Neuronal stem cell (in vitro differentiated cells): Measurements from ENCODE around the gene USP44.

Source experiments
- DNase-seq: peaks from one replicate; pipeline ENCODE4 v3.0.0-alpha.2; 2013; ENCODE audit warnings: low spot score
- H2AFZ ChIP-seq: one replicate; pipeline ENCODE4 v1.6.1; 2013; ENCODE audit warnings: mild to moderate bottlenecking, low read length, inconsistent platforms
- H2AK5ac ChIP-seq: 2 replicates; pipeline ENCODE4 v1.6.1; 2013; ENCODE audit warnings: low read depth, mild to moderate bottlenecking, inconsistent platforms, low read length, moderate library complexity, mixed read lengths
- H2BK120ac ChIP-seq: 2 replicates; pipeline ENCODE4 v1.6.1; 2013; ENCODE audit warnings: low read depth, mild to moderate bottlenecking, inconsistent platforms, low read length, moderate library complexity, mixed read lengths
- H2BK12ac ChIP-seq: one replicate; pipeline ENCODE4 v1.6.1; 2013; ENCODE audit warnings: low read length, inconsistent platforms
- H2BK15ac ChIP-seq: 2 replicates; pipeline ENCODE4 v1.6.1; 2013; ENCODE audit warnings: mild to moderate bottlenecking, low read length, inconsistent platforms, mixed read lengths
- H2BK5ac ChIP-seq: one replicate; pipeline ENCODE4 v1.6.1; 2013; ENCODE audit warnings: inconsistent platforms, mild to moderate bottlenecking, low read length, moderate library complexity
- H3K14ac ChIP-seq: one replicate; pipeline ENCODE4 v1.6.1; 2013; ENCODE audit warnings: low read length, inconsistent platforms
- H3K18ac ChIP-seq: 2 replicates; pipeline ENCODE4 v1.6.1; 2013; ENCODE audit warnings: low read length, inconsistent platforms
- H3K23ac ChIP-seq: 2 replicates; pipeline ENCODE4 v1.6.1; 2013; ENCODE audit warnings: low read depth, mild to moderate bottlenecking, mixed read lengths, low read length, inconsistent platforms; ENCODE audit not compliant: poor library complexity
- H3K27ac ChIP-seq: replicated peaks from 3 replicates; pipeline ENCODE4 v1.5.1; 2013; ENCODE audit warnings: low read length, inconsistent platforms
- H3K27me3 ChIP-seq, 3 experiments: 2 replicates each; pipeline ENCODE4 v1.6.1; 2013; ENCODE audit warnings: low read length in 3 of 3, mild to moderate bottlenecking in 2 of 3, inconsistent platforms in 1 of 3, low read depth in 1 of 3, mixed read lengths in 1 of 3, moderate library complexity in 1 of 3; ENCODE audit not compliant: control insufficient read depth in 3 of 3, insufficient read depth in 3 of 3
- H3K36me3 ChIP-seq, 2 donors: replicated peaks in 1 of 2; 2 replicates each; pipeline ENCODE4 v1.6.1; 2013; ENCODE audit warnings: low read length in 2 of 2; ENCODE audit not compliant: control insufficient read depth in 2 of 2, insufficient read depth in 2 of 2
- H3K4ac ChIP-seq: 2 replicates; pipeline ENCODE4 v1.6.1; 2013; ENCODE audit warnings: inconsistent platforms, mild to moderate bottlenecking, low read length, moderate library complexity
- H3K4me1 ChIP-seq, 2 donors: 1 replicate in 1 of 2; 2 replicates in 1 of 2; pipeline ENCODE4 v1.6.1; 2013; ENCODE audit warnings: low read length in 2 of 2, low read depth in 1 of 2; ENCODE audit not compliant: control insufficient read depth in 2 of 2, insufficient read depth in 1 of 2
- H3K4me2 ChIP-seq: one replicate; pipeline ENCODE4 v1.6.1; 2013; ENCODE audit warnings: mild to moderate bottlenecking, low read length, inconsistent platforms; ENCODE audit not compliant: insufficient read depth, poor library complexity, severe bottlenecking
- H3K4me3 ChIP-seq, 2 donors: 2 replicates each; pipeline ENCODE4 v1.5.1; 2013; ENCODE audit warnings: low read length in 2 of 2, mild to moderate bottlenecking in 2 of 2, inconsistent platforms in 1 of 2, moderate library complexity in 1 of 2
- H3K79me1 ChIP-seq: one replicate; pipeline ENCODE4 v1.6.1; 2013; ENCODE audit warnings: low read depth, mild to moderate bottlenecking, inconsistent platforms, low read length, moderate library complexity
- H3K9ac ChIP-seq: one replicate; pipeline ENCODE4 v1.6.1; 2013; ENCODE audit warnings: mild to moderate bottlenecking, low read depth, low read length, inconsistent platforms; ENCODE audit not compliant: poor library complexity
- H3K9me3 ChIP-seq, 2 donors: replicated peaks in 1 of 2; 2 replicates each; pipeline versions ENCODE3 to v1.6.1; 2013; ENCODE audit warnings: low read length in 2 of 2, mild to moderate bottlenecking in 2 of 2, inconsistent platforms in 1 of 2, low read depth in 1 of 2, mixed read lengths in 1 of 2, moderate library complexity in 1 of 2; ENCODE audit not compliant: control insufficient read depth in 2 of 2, insufficient read depth in 1 of 2
- H4K8ac ChIP-seq: one replicate; pipeline ENCODE4 v1.6.1; 2013; ENCODE audit warnings: low read depth, mild to moderate bottlenecking, inconsistent platforms, low read length, moderate library complexity
- H4K91ac ChIP-seq: one replicate; pipeline ENCODE4 v1.6.1; 2013; ENCODE audit warnings: low read length, low read depth, mild to moderate bottlenecking, inconsistent platforms; ENCODE audit not compliant: poor library complexity
- WGBS, 2 donors: extraction: QIAGEN DNeasy Blood & Tissue Kit; methylation state at CpG; one replicate each; pipeline ENCODE4 v1.1.7; 2013; ENCODE audit warnings: missing lambda C conversion rate in 2 of 2, mixed read lengths in 1 of 2; ENCODE audit not compliant: insufficient read length in 2 of 2, insufficient replicate concordance in 1 of 2; ENCODE audit errors: extremely low coverage in 2 of 2; 5-methylcytosine and 5-hydroxymethylcytosine counted together

The USP44 gene

GRCh38 chr12:95545731-95546490 lies 5.4 kb downstream of the USP44 start:
- Histone ChIP-seq H3K27me3 (peaks cover 0 to 59% (median 0%) of the 10 kb centered on the region in 3 experiments), H4K8ac (no peak overlapping the region), H3K79me1 (peaks cover 4% of the 10 kb centered on the region), H2BK15ac (no peak overlapping the region), H3K36me3 (no peaks in the 10 kb centered on the region), H2AFZ (no peak overlapping the region), H3K23ac (no peak overlapping the region), H3K9ac (no peak overlapping the region), H3K14ac (no peak overlapping the region), H3K4me3 (no peak overlapping the region), H3K4ac (no peak overlapping the region), H3K27ac (peak overlapping the region; percentile 83), H2BK12ac (no peak overlapping the region), H3K9me3 (peaks cover 0 to 12% of the 10 kb centered on the region in 2 donors), H3K4me1 (peaks cover 0 to 10% of the 10 kb centered on the region in 2 donors), H3K4me2 (peak overlapping the region; percentile 62), H4K91ac (no peak overlapping the region), H3K18ac (no peak overlapping the region), H2BK5ac (no peak overlapping the region), H2AK5ac (no peak overlapping the region), H2BK120ac (no peak overlapping the region)
- WGBS, 2 donors: no CpG with 5 or more reads among the region's 8 CpGs
- peak; percentile 48 for DNase-seq

GRCh38 chr12:95545303-95545702 lies 6.0 kb downstream of the USP44 start:
- no peak overlapping the region for H3K9ac ChIP-seq
- H2AK5ac ChIP-seq: no peak overlapping the region
- H2BK5ac ChIP-seq: no peak overlapping the region
- no peak overlapping the region for H3K4me3 ChIP-seq
- peaks cover 0 to 10% of the 10 kb centered on the region in 2 donors for H3K4me1 ChIP-seq
- no peak overlapping the region for H4K91ac ChIP-seq
- H3K27ac ChIP-seq: peak overlapping the region; percentile 83
- WGBS, 2 donors: no CpG with 5 or more reads among the region's 4 CpGs
- H3K27me3 ChIP-seq: peaks cover 0 to 53% (median 0%) of the 10 kb centered on the region in 3 experiments
- no peaks in the 10 kb centered on the region for H3K36me3 ChIP-seq
- H2BK12ac ChIP-seq: no peak overlapping the region
- DNase-seq: no peak
- no peak overlapping the region for H4K8ac ChIP-seq
- H3K4ac ChIP-seq: no peak overlapping the region
- peak overlapping the region; percentile 23 for H3K4me2 ChIP-seq
- H3K23ac ChIP-seq: no peak overlapping the region
- no peak overlapping the region for H2BK15ac ChIP-seq
- H3K14ac ChIP-seq: no peak overlapping the region
- no peak overlapping the region for H2BK120ac ChIP-seq
- peaks cover 0 to 12% of the 10 kb centered on the region in 2 donors for H3K9me3 ChIP-seq
- H3K18ac ChIP-seq: no peak overlapping the region
- H3K79me1 ChIP-seq: peaks cover 6% of the 10 kb centered on the region
- H2AFZ ChIP-seq: no peak overlapping the region

GRCh38 chr12:95544756-95545155 lies 6.5 kb downstream of the USP44 start:
- no peak overlapping the region for H2BK120ac ChIP-seq
- H3K79me1 ChIP-seq: peaks cover 7% of the 10 kb centered on the region
- H2AK5ac ChIP-seq: no peak overlapping the region
- no peak overlapping the region for H2BK15ac ChIP-seq
- H2BK5ac ChIP-seq: no peak overlapping the region
- no peak overlapping the region for H3K4ac ChIP-seq
- H3K14ac ChIP-seq: no peak overlapping the region
- no peak overlapping the region for H3K23ac ChIP-seq
- H3K4me1 ChIP-seq: peaks cover 0 to 10% of the 10 kb centered on the region in 2 donors
- H2BK12ac ChIP-seq: no peak overlapping the region
- H3K18ac ChIP-seq: no peak overlapping the region
- H3K27me3 ChIP-seq: peaks cover 0 to 48% (median 0%) of the 10 kb centered on the region in 3 experiments
- no peak overlapping the region for H4K8ac ChIP-seq
- H3K36me3 ChIP-seq: no peaks in the 10 kb centered on the region
- H4K91ac ChIP-seq: no peak overlapping the region
- H3K9me3 ChIP-seq: peaks cover 0 to 12% of the 10 kb centered on the region in 2 donors
- no peak overlapping the region for H3K9ac ChIP-seq
- no peak overlapping the region for H3K4me3 ChIP-seq
- no peak overlapping the region for H3K4me2 ChIP-seq
- no peak for DNase-seq
- H2AFZ ChIP-seq: no peak overlapping the region
- no CpG with 5 or more reads among the region's 3 CpGs for WGBS, 2 donors
- H3K27ac ChIP-seq: no peak overlapping the region

GRCh38 chr12:95543305-95543704 lies 8.0 kb downstream of the USP44 start:
- Histone ChIP-seq H3K9ac (no peak overlapping the region), H3K23ac (no peak overlapping the region), H2BK5ac (no peak overlapping the region), H3K14ac (no peak overlapping the region), H3K18ac (no peak overlapping the region), H3K4me1 (peaks cover 2 to 10% of the 10 kb centered on the region in 2 donors), H3K4me2 (no peak overlapping the region), H4K8ac (no peak overlapping the region), H2AFZ (no peak overlapping the region), H2BK12ac (no peak overlapping the region), H3K4me3 (no peak overlapping the region), H3K27me3 (peaks cover 0 to 35% (median 0%) of the 10 kb centered on the region in 3 experiments), H3K9me3 (peaks cover 0 to 2% of the 10 kb centered on the region in 2 donors), H4K91ac (no peak overlapping the region), H3K36me3 (no peaks in the 10 kb centered on the region), H3K4ac (no peak overlapping the region), H3K79me1 (peaks cover 5% of the 10 kb centered on the region), H2AK5ac (no peak overlapping the region), H2BK120ac (no peak overlapping the region), H2BK15ac (no peak overlapping the region), H3K27ac (no peak overlapping the region)
- WGBS, 2 donors: no CpG with 5 or more reads among the region's 7 CpGs
- no peak for DNase-seq
